RCC 7860 (cell line): ENCODE results near the gene NR2F1.

Source experiments
- DNase-seq: peaks from one replicate; pipeline ENCODE4 v3.0.0-alpha.2; 2015; ENCODE audit warnings: low spot score
- FAIRE-seq: peaks from 2 replicates; lab custom pipeline; 2012; peaks lifted over from hg19 to GRCh38; lab: Jason Lieb, UNC

NR2F1 gene

GRCh38 chr5:93590493-93590892, 7.5 kb downstream of the NR2F1 start:
- DNase-seq (no peak), FAIRE-seq (no peak)

DNA sequence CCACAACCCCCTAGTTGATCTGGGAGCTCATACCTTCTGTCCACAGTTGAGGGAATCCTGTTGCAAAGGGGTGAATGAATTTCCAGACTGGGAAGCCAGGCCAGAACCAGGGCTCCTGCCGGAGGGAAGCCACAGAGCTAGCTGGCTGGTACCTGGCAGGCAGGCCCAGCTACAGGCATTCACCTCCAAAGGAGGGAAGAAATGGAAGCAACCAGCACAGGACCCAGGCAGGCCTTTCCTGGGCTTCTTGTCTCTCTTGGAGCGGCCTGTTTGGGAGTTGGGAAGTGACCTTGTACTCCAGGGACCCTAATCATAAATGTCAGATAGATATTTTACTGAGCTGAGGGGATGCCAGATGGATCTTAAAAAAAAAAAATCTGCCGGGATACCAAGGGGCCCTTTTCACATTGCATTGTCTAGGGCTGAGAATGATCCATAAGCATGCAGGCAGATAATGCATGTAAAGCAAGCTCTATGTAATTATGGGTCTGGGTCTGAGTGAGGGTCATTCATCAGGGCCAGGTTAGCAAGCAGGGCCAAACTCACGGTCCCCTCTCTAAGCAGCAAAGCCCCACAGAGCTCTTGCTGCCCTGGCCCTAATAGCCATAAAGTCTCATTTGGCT, 8.4 kb downstream of the NR2F1 start:
- FAIRE-seq (no peak), DNase-seq (no peak)

DNA sequence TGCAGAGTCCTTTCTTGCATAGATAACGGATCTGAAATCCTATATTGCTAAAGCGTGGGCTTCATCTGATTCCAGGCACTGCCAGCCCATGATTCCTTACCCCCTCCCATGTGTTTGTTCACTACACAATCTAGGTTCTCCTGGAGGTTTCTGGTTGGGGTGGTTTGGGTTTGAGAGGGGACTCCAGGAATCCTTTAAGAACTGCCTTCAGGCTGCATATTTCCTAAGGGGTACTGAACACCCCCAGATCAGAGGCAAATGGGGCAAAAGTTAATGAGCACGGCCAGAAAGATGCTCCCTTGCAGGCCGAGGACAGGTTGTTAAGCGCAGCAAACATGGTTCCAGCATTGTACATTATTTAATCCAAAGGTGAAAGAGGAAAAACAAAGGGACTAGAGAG, 9.9 kb downstream of the NR2F1 start:
- DNase-seq (no peak), FAIRE-seq (no peak)

DNA sequence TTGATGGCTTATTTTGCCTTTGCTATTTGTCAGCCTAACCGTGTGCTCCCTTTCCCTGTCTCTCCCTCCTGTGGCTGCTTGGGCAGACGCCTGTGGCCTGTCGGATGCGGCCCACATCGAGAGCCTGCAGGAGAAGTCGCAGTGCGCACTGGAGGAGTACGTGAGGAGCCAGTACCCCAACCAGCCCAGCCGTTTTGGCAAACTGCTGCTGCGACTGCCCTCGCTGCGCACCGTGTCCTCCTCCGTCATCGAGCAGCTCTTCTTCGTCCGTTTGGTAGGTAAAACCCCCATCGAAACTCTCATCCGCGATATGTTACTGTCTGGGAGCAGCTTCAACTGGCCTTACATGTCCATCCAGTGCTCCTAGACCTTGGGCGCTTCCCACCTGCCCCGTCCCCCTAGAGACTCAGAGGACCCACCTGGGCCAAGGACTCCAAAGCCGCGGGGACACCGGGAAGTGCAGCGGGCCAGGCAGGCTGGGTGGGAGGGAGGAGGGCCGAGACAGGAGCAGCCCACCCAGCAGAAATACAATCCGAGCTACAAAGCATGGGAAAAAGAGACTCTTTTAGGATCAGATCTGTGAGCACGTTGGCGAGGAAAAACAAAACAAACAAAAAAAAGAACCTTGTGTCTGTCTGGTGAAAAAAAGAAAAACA, 10.6 kb downstream of the NR2F1 start:
- DNase-seq (no peak), FAIRE-seq (no peak)

GRCh38 chr5:93594591-93595419, 11.8 kb downstream of the NR2F1 start:
- no peak for FAIRE-seq
- no peak for DNase-seq

- DNase-seq (no peak), FAIRE-seq (no peak)
These were observed 12.6 kb downstream of the NR2F1 start for GRCh38 chr5:93595420-93596147.

- no peak for DNase-seq
- FAIRE-seq, result no peak
These were observed 13.3 kb downstream of the NR2F1 start for GRCh38 chr5:93596310-93596675.

GRCh38 chr5:93596676-93597490, 13.9 kb downstream of the NR2F1 start:
- FAIRE-seq, result no peak
- no peak for DNase-seq

- FAIRE-seq, result no peak
- DNase-seq, result no peak
These were observed 15.3 kb downstream of the NR2F1 start for GRCh38 chr5:93598091-93599000.

DNA sequence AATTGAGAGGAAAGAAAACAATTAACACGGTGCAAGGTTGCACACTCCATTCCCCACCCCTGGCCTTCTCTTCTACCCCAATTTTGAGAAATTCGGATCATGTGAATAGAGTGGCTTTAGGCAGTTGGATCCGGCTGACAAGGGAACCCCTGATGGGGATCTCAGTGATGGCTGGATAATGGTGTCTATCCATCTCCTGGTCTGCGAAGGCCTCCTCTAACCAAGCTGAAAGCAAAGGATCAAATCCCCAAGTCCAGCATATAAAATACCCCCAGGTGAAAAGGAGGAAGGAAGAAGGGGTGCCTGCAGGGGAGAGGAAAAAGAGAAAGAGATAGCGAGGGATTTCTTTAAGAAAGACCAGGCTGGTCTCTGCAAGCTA, 16.0 kb downstream of the NR2F1 start:
- DNase-seq, result no peak

GRCh38 chr5:93599399-93600120, 16.5 kb downstream of the NR2F1 start:
- no peak for FAIRE-seq

More for the DNA sequence above, 16.0 kb downstream of the NR2F1 start:
- FAIRE-seq, result no peak

DNA sequence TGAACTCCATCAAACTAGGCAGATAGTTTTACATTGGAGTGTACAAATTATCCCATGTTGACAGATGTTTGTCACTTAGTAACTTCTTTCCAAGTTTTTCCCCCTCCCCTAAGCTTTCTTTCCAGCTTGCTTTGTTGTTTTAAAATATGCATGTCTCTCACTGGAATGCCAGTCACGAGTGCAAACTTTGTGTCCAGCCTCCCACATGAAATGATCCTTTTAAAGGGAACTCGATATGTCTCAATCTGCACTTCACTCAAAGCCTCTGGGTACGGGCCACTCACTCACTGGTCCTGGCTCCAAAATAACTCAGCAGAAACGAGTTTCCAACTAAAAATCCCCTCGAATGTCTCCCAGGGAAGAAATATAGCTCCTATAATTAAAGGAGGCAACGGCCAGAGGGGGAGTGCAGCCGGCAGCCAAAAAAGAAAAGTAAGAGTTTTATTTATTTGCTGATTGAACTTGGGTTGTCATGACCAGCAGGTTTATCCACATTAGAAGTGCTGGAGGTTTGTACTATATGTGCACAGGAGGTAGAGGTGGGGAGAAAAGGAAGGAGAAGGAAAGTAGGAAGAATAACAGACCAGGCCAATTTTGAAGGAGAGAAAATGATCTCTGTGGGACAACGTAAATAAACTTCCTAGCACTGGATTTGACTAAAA, 17.5 kb downstream of the NR2F1 start:
- FAIRE-seq, result no peak

More at GRCh38 chr5:93599399-93600120, 16.5 kb downstream of the NR2F1 start:
- DNase-seq, result no peak

DNA sequence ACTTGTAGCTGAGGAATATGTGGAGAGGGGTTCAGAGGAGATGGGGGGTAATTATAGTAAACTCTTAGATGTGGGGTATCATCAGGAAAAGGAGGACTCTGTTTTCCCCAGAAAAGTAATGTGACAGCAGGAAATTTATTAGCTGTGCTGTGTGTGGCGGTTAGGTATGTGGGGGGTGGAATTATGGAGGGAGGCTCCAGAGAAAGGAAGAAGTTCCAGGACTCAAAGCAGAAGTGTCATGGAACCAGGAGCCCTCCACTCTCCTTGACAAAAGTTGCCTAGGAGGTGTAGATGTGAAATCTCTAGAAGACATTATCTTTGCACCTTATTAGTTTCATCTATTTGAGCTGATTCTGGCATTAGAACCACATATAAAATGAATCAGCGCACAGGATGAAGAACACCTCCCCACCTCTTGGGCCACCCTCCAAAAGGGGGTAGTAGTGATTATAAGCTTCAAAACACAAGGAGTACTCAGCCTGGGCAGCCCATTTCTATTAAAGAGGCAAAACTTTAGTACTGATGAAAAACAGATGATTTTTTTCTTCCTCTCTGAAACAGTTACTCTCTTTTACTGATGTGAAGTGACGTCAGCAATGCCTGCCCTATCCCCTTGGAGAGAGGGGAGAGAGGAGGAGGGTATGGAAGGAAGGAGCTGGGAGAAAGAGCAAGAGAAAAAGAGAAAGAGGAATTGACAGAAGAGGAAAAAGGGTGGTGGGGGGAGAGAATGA, 18.2 kb downstream of the NR2F1 start:
- FAIRE-seq (no peak), DNase-seq (no peak)

More for the DNA sequence above, 17.5 kb downstream of the NR2F1 start:
- DNase-seq, result no peak

DNA sequence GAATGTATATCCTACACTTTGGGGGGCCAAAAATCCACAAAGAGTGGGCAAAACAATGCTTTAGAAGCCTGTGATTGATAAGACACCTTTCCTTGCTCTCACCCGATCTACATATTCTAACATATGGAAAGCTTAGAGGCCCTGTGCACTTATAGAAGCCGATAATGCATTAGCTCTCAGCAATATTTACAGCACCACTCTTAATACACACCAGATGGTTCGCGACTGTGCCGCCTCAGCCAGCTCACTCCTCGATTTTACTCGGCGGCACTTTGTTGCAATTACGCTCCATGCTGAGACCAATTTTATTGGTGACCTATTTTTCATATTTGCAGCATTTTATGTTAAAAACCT, 18.8 kb downstream of the NR2F1 start:
- DNase-seq (no peak), FAIRE-seq (no peak)

- DNase-seq, result no peak
- FAIRE-seq, result no peak
These were observed 19.4 kb downstream of the NR2F1 start for GRCh38 chr5:93602241-93603077.

DNA sequence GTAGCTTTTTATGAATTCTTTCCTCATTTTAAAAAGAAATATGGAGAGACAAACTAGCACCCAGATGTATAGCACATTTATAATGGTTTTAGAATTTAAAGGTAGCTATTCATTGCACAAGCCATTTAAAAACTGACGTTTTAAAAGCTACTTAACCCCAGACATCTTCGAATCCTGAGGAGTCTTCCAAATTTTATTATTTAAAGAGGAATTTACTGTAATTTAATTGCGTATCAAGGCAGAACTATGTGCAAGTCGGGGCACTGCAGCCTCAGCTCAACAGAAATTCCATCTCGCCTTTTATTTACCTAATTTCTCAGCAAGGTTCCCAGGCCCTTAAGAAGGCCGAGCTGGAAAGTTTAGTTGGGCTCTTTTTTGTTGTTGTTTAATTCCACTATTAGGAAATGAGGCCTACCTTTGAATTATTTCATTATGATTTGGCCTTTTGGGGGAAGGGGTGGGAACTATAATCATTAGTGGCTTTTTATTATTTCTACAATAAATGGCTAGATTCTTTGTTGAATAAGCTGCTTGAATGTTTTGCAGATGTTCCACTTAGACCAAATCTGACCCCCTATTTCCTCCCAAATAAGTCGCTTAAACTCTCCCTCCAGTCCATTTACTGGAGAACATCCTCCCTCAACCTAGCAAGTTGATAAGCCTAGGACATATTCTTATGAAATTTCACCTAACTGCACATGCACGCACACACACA, 20.2 kb downstream of the NR2F1 start:
- FAIRE-seq (no peak), DNase-seq (no peak)
